GM19193 (cell line): ENCODE measurements around the gene ZNF678.

ENCODE experiments used
- POLR2A ChIP-seq: IDR thresholded peaks from 4 replicates; pipeline ENCODE4 v1.6.1; 2011; ENCODE audit not compliant: insufficient read depth, insufficient read length; ENCODE audit errors: extremely low read depth

The ZNF678 gene

GRCh38 chr1:227562933-227563323 is 428 bp upstream of the ZNF678 start:
- no peak for TF ChIP-seq POLR2A

GRCh38 chr1:227567256-227567655 is 3.9 kb downstream of the ZNF678 start:
- TF ChIP-seq POLR2A: no peak

DNA sequence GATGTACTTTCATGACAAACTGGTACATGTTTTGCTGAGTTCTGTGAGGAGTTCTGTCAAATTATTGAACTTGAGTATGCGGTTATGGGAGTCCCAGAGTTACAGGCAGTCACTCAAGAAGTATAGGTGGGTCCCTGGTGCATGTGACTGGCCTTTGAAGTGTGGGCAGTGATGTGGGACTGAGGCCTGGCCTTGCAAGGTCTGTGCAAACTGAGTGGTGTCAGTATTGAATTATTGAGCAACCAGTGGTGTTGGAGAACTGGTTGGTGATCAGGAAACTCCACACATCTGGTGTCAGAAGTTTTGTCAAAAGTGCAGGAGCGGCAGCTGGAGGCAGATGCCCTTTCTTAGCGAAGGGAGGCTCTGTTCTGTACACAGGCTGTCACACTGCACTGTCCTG is 5.2 kb downstream of the ZNF678 start:
- no peak for TF ChIP-seq POLR2A

GRCh38 chr1:227572752-227573151 is 9.4 kb downstream of the ZNF678 start:
- no peak for TF ChIP-seq POLR2A

DNA sequence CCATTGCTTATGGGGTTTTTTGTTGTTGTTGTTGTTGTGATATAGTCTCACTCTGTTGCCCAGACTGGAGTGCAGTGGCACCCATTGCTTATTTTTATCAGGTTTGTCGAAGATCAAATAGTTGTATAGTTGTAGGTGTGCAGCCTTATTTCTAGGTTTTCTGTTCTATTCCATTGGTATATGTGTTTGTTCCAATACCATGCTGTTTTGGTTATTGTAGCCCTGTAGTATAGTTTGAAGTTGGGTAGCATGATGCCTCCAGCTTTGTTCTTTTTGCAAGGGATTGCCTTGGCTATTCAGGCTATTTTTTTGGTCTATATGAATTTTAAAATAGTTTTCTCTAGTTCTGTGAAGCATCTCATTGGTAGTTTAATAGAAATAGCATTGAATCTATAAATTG is 11.6 kb downstream of the ZNF678 start:
- no peak for TF ChIP-seq POLR2A

DNA sequence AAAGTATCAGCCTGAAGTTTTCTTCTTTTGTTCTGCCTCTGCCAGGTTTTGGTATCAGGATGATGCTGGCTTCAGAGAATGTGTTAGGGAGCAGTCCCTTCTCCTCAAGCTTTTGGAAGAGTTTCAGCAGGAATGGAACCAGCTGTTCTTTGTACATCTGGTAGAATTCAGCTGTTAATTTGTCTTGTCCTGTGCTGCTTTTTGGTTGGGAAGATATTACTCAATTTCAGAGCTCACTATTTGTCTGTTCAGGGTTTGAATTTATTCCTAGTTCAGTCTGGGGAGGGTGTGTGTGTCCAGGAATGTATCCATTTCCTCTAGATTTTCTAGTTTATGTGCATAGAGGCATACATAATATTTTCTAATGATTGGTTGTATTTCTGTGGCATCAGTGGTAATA is 12.8 kb downstream of the ZNF678 start:
- no peak for TF ChIP-seq POLR2A

DNA sequence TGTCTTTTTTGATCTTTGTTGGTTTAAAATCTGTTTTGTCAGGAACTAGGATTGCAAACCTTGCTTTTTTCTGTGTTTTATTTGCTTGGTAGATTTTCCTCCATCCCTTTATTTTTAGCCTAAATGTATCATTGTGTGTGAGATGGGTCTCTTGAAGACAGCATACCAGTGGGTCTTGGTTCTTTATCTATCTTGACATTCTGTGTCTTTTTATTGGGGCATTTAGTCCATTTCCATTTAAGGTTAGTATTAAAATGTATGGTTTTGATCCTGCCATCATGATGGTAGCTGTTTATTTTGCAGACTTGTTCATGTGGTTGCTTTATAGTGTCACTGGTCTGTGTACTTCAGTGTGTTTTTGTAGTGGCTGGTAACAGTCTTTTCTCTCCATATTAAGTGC is 14.1 kb downstream of the ZNF678 start:
- TF ChIP-seq POLR2A: no peak

GRCh38 chr1:227583354-227583753 is 20.0 kb downstream of the ZNF678 start:
- no peak for TF ChIP-seq POLR2A

- TF ChIP-seq POLR2A: no peak
Measured at GRCh38 chr1:227586733-227587132, 23.4 kb downstream of the ZNF678 start.

DNA sequence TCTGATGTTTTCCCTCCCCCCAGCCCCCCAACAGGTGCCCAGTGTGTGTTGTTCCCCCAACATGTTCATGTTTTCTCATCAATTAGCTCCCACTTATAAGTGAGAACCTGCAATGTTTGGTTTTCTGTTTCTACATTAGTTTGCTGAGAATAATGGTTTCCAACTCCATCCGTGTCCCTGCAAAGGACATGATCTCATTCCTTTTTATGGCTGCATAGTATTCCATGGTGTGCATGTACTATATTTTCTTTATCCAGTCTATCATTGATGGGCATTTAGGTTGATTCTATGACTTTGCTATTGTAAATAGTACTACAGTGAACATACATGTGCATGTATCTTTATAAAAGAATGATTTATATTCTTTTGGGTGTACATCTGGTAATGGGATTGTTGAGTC is 24.6 kb downstream of the ZNF678 start:
- no peak for TF ChIP-seq POLR2A

DNA sequence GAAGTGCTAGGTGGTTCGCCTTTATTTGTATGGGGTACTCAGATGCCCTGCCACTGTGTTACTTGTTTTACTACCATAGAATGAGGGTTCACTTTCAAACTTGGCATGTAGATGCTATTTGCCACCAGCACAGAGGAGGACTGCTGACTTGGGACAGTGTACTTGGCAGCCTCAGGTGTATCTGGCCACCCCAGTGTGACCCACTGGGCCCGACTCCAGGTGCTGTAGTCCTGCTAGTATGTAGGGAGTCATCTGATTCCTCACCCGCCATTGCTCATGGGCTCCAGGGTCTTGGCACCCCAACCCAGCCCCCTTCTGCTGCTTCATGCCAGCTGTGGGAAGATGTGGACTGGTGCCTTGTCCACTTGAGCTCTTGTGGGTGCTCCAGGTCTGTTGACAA is 40.0 kb downstream of the ZNF678 start:
- TF ChIP-seq POLR2A: no peak

- no peak for TF ChIP-seq POLR2A
Measured at GRCh38 chr1:227604446-227604845, 41.1 kb downstream of the ZNF678 start.

DNA sequence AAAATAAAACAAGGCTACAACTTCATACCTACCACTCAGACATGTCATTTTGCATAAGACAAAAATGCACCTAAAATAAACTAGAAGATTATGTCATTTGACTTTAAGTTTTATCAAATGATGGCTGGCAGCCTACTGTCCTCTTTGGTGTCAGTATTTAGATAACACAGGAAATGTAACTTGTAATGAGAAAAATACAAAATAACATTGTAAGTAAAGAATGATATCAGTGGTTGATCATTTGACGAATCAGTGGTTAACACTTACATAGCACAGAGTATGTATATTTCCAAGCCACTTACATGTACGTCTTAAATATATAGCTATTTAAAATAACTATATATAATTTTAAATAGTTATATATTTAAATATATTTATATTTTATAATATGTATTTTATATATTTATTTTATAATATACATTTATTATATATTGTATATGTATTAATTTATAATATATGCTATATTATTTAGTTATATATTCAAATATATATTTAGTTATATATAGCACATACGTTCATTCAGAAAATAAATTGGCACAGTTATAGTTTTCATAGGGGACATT is 44.1 kb downstream of the ZNF678 start:
- TF ChIP-seq POLR2A: no peak

DNA sequence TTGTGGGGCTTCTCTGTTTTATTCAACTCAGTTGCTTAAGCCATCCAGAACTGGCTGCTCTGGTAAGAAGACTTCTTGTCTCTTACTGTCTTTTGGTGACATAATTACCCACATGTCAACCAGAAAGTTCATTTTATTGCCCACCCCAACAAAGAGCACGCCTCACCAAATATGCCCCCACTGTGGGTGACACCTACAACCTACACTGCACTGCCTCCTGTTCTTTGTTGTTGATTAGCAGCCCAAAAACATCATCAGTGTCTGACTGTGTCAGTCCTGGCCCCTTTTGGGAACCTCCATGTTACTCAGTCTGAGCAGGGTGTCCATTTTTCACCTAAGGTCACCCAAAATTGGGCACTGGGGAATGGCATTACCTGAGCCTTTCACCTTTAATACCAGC is 49.3 kb downstream of the ZNF678 start:
- TF ChIP-seq POLR2A: no peak

- no peak for TF ChIP-seq POLR2A
Measured at GRCh38 chr1:227613526-227613925, 50.2 kb downstream of the ZNF678 start.

DNA sequence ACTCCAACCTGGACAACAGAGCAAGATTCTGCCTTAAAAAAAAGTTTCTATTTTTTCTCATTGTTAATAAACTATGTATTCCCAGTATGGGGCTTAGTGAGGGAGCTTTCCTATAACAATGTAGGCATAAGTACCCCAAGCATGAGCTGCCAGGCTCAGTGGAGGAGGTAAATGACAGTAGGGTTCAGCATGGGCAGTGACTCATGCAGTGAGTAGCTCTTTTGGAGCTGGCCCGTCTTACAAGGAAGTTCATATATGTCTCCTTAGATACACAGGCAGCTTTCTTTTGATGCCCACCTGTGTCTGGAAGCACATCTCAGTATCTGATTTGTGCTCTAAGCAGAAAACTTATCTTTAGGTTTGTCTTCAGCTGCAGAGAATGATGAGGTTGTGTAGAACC is 57.9 kb downstream of the ZNF678 start:
- no peak for TF ChIP-seq POLR2A

GRCh38 chr1:227622739-227623475 is 59.6 kb downstream of the ZNF678 start:
- TF ChIP-seq POLR2A: no peak

DNA sequence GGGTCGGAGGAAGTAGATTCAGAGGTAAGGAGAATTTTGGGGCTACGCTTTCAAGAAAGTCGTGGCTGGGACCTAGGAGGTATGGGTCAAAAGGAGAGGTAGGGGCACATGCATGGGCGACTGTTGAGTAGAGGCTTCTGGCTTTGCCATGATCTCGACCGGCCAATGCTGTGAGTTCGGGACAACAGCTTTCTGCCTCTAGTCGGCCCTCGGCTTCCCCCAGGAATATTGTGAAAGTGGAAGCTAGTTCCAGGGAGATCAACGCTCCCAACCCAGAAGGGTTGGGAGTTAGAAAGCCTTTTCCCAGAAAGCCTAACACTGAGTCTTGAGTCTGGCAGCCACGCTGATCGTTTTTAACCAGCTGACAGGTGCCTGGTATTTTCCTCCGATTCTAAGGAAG is 69.0 kb downstream of the ZNF678 start:
- no peak for TF ChIP-seq POLR2A

GRCh38 chr1:227635596-227635995 is 72.2 kb downstream of the ZNF678 start:
- no peak for TF ChIP-seq POLR2A
